NCI-H2171 (cell line): ENCODE measurements around the gene RNF217.
A peak's percentile ranks its signal among the peaks of the same experiment; 100 is the strongest.
"Not testable (repeated sequence)": the region's sequence is repeated elsewhere in the genome, so short reads cannot be mapped to it uniquely, and the experiment has no call there.

Experiments
- DNase-seq: peaks from one replicate; lab custom pipeline; 2025; lab: John Stamatoyannopoulos, UW

Gene RNF217

GRCh38 chr6:124962639-124963415 lies 590 bp downstream of the RNF217 start:
- DNase-seq: peak; percentile 34

DNA sequence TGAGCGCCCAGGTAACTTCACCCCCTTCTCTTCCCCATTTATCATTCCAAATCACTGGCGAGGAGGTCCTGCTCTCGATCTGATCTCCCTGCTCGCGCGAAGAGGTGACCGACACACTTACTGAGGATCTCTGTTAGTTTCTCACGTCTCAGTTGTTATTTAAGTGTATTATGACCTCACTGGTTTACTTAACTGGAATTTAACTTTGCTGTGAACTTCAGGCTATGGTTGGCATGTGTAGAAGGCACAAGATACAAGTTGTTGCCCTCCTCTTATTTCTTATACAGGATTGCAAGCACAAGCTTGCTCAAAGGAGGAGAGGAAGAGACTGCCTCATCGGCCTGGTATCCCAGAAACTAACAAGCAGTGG lies 1.2 kb downstream of the RNF217 start:
- DNase-seq: no peak

GRCh38 chr6:124963831-124964763 lies 1.9 kb downstream of the RNF217 start:
- no peak for DNase-seq

DNA sequence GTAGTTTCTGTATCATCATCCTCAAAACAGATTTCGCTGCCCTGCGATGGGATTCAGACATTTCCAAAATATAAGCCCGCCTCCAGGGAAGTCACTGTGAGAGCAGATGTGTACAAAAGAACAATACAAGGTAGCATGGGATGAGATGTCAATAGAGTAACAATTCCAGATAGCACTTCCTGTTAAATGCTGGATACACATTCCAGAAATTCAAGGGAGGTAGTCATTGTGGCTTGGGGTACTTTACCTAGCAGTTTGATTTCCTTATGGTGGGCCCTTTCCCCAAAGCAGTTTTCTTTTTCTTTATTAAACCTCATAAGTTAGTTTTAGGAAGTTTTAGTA lies 2.5 kb downstream of the RNF217 start:
- DNase-seq: no peak

GRCh38 chr6:124965424-124965850 lies 3.2 kb downstream of the RNF217 start:
- DNase-seq: not testable (repeated sequence)

DNA sequence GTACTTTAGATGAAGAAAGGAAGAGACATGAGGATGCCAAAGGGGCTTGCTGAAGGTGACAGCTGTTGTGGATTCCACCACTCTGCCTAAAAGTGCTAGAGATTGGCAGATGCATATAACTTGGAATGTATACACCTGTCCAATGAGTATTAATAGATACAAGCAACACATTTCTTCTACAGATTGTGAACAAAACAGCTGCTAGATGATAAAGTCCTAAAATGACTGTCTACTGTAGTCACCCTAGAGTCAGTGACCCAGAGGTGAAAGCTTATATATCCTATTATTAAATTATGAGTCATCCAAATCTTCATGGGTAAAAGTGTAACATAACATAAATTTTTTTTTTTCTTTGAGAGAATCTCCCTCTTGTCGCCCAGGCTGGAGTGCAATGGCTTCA lies 5.2 kb downstream of the RNF217 start:
- DNase-seq: no peak

- DNase-seq: no peak
Measured at GRCh38 chr6:124968401-124968800, 6.2 kb downstream of the RNF217 start.

DNA sequence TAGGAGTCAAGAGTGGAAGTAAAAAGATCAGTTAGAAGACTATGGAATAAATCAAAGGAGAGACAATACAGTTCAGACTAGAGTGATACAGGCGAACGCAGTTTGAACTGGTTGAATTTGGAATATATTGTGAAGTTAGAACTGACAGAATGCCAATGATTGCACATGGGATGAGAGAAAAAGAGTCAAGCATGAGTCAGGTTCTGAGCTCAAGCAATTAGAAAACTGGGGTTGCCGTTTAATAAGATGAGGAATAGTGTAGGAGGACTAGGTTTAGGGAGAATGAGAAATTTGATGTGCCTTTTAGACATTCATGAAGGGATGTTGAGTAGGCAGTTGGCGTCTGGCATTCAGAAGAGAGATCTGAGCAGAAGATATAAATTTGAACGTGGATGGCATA lies 8.0 kb downstream of the RNF217 start:
- DNase-seq: no peak

DNA sequence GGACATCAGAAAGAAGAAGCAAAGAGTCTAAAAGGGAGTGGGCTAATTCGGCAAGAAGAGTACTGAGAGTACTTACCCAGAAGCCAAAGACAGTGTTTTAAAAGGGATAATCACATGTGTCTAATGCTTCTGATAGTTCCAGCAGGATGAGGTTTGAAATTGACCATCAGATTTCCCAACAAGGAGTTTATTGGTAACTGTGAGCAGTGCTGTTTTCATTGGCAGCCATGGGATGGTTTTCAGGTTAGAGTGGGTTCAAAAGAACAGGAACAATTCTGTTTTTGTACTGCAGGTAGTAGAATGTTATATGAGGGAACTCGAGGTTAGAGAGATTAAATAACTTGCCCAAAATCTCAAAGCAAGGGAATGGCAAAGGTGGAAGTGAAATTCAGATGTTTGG lies 8.5 kb downstream of the RNF217 start:
- DNase-seq: no peak

DNA sequence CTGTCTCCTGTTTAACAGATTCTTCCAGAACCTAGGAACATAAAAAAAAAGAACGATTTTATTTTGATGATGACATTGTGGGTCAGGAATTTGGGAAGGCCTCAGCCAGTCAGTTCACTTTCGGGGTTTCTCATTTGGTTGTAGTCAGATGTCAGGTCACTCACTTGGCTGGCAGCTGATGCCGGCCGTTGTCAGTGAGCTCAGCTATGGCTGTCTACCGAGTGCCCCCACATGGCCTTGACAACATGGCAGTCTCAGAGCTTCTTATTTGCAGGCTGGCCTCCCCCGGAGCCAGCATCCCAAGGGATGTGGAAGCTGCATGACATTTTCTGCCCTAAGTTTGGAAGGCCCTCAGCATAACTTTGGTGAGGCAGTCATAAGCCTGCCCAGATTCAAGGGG lies 11.5 kb downstream of the RNF217 start:
- DNase-seq: no peak

DNA sequence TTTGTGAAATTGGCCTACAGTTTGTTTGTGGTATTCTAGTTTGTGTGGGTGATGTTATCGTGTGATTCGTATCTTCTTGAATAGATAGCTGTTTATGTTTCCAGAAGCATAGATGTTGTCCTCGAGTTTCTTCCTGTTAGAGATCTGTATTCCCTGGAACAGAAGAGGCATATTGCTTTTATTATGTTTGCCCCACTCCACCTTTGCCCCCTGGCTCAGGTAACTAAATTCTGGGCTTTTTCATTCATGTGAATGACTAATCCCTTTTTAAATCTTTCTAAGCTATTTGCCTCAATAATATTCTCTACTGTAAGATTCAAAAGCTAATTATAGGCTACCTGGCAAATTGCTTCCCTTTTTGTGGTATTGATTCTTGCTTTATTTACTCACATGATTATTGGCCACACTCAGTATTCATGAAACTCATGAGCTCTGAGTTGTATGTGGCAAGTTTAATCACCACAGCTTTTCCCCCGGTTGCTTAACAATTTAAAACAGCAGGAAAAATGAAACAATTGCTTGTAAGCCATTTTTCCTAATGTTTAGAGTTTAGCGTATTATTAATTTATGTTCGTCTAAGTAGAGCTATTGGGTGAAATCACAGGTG lies 12.6 kb downstream of the RNF217 start:
- DNase-seq: no peak

GRCh38 chr6:124977067-124977908 lies 15.1 kb downstream of the RNF217 start:
- DNase-seq: no peak

GRCh38 chr6:124978451-124979293 lies 16.4 kb downstream of the RNF217 start:
- DNase-seq: no peak

DNA sequence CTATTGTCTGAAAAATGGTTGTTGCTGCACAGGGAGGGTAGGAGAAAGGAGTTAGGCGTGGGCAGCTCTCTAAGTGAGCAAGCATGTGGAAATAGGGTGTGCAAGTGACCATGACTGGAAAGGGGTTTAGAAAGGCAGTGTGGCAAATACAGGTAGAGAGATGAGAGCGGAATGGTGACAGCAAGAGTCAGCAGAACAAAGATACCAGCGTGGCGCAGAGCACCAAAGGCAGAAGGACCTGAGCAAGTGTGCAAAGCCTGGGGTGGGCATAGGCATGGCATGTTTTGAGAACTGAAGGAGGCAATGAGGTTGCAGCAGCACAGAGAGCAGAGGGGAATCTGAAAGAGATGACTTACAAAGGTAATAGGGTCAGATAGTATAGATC lies 17.0 kb downstream of the RNF217 start:
- no peak for DNase-seq

- no peak for DNase-seq
Measured at GRCh38 chr6:124982669-124983068, 20.4 kb downstream of the RNF217 start.

- no peak for DNase-seq
Measured at GRCh38 chr6:124983383-124984083, 21.3 kb downstream of the RNF217 start.

- no peak for DNase-seq
Measured at GRCh38 chr6:124984668-124985338, 22.6 kb downstream of the RNF217 start.

GRCh38 chr6:124986164-124986563 lies 23.9 kb downstream of the RNF217 start:
- no peak for DNase-seq

GRCh38 chr6:124987291-124987690 lies 25.1 kb downstream of the RNF217 start:
- no peak for DNase-seq
